Spleen (tissue), 7 donors: Measurements from ENCODE around the gene SYTL4.

Experiments
- POLR2A ChIP-seq, 3 donors: fragments of 450-650 bp; IDR thresholded peaks; one replicate each; pipeline ENCODE4 v1.5.1; 2017; ENCODE audit warnings: antibody characterized with exemption in 3 of 3, mild to moderate bottlenecking in 1 of 3
- POLR2AphosphoS5 ChIP-seq, 3 donors: sonication (generic); formaldehyde crosslinking; IDR thresholded peaks; one replicate each; pipeline ENCODE4 v1.5.1; 2017; ENCODE audit warnings: antibody characterized with exemption in 3 of 3
- TF ChIP-seq, protein P1 (sequence below), 11 experiments: fragments of 200-600 bp in 7 of 11; fragments of 450-650 bp in 4 of 11; sonication (generic) in 4 of 11; IDR thresholded peaks in 8 of 11; conservative IDR thresholded peaks in 3 of 11; 1 replicate in 7 of 11; 2 replicates in 4 of 11; pipeline versions ENCODE4 v1.4.0 to v1.8.0; 2016 to 2021; ENCODE audit warnings: antibody characterized with exemption in 11 of 11, inconsistent platforms in 4 of 11, mild to moderate bottlenecking in 1 of 11
- donor health status: DM: no; HTN: no; CAD: no; lungs with moderate emphysema.
- donor health status: DM: no; HTN: no; CAD: no.
- donor health status: DM: no; HTN: no; CAD: no.

DNA sequence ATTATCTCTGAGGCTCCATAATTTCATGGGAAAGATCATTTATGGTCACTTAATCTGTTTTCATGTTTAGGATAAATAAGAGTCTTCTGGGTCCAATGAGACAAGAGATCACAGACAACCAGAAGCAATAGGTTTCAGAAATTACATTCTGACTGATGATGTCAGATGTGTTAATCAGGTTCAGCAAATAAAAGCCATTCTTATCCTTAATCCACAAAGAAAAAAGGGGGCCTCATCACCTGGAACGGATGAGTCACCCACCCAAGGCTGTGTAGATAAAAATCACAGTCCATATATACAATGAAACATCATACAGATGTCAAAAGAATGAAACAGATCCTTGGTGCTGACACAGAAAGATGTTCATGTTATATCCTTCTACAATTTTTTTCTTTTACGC, 36.6 kb downstream of the SYTL4 start:
- TF ChIP-seq, protein P1, sequence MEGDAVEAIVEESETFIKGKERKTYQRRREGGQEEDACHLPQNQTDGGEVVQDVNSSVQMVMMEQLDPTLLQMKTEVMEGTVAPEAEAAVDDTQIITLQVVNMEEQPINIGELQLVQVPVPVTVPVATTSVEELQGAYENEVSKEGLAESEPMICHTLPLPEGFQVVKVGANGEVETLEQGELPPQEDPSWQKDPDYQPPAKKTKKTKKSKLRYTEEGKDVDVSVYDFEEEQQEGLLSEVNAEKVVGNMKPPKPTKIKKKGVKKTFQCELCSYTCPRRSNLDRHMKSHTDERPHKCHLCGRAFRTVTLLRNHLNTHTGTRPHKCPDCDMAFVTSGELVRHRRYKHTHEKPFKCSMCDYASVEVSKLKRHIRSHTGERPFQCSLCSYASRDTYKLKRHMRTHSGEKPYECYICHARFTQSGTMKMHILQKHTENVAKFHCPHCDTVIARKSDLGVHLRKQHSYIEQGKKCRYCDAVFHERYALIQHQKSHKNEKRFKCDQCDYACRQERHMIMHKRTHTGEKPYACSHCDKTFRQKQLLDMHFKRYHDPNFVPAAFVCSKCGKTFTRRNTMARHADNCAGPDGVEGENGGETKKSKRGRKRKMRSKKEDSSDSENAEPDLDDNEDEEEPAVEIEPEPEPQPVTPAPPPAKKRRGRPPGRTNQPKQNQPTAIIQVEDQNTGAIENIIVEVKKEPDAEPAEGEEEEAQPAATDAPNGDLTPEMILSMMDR (IDR thresholded peaks at IDR 0.05 in 8 of 11, conservative IDR thresholded peaks at IDR 0.05 in 3 of 11), result no peak
- TF ChIP-seq POLR2AphosphoS5 (IDR thresholded peaks at IDR 0.05), result no peak
- no peak for TF ChIP-seq POLR2A (IDR thresholded peaks at IDR 0.05)
